Measurements from ENCODE around the gene GYS1. TPM values are rescaled to one million over a fixed set of nuclear protein-coding genes. Genes with fewer than 3 reads are reported as not detected.

The GYS1 gene
- total and polyA plus RNA-seq, 2 of the 8 experiments (the other 6 are each of a cell fraction or from before 2014, with no cell fraction given), result 30.0 to 38.7 TPM

GRCh38 chr19:48965806-48966540 is 27.1 kb downstream of the GYS1 start:
- Histone ChIP-seq H4K8ac (ENCODE audit: extremely low read depth, insufficient read depth, low read length) (peak overlapping the region; percentile 81; the same call in 1 of the 2 replicates), H3K18ac (ENCODE audit: extremely low read depth, low read length) (peak overlapping the region; percentile 95), H3K4me1 (replicated peaks in 1 of 4; ENCODE audit: control insufficient read depth in 3 of 4, insufficient read depth in 4 of 4, low read length in 3 of 4) (peaks cover 4 to 20% (median 13%) of the 10 kb centered on the region in 4 experiments), H3K4me2 (ENCODE audit: insufficient read depth in 1 of 2, low read depth in 2 of 2, low read length in 2 of 2) (peak overlapping the region; percentile 89 to 99), H4K5ac (ENCODE audit: insufficient read length, low read depth, low read length) (peak overlapping the region; percentile 31), H3K4me3 (ENCODE audit: extremely low read depth in 1 of 4, insufficient read depth in 2 of 4, low read depth in 3 of 4, low read length in 4 of 4) (peak overlapping the region; percentile 86 to 96 (median 92)), H2BK15ac (ENCODE audit: low read length) (no peak overlapping the region), H4K20me1 (replicated peaks in 1 of 2; ENCODE audit: control insufficient read depth in 1 of 2, insufficient read depth in 2 of 2, low read length in 2 of 2) (peaks cover 3 to 20% of the 10 kb centered on the region in 2 experiments), H2BK12ac (ENCODE audit: low read depth, low read length) (no peak overlapping the region), H3K9ac (replicated peaks in 1 of 4; ENCODE audit: extremely low read depth in 1 of 4, low read depth in 3 of 4, low read length in 3 of 4) (peak overlapping the region; percentile 75 to 87 (median 83)), H3K23ac (ENCODE audit: insufficient read length) (no peak overlapping the region), H3K56ac (replicated peaks; ENCODE audit: insufficient read length, low read depth, low read length) (no peak overlapping the region), H2BK120ac (replicated peaks; ENCODE audit: low read depth, low read length) (no peak overlapping the region), H3K14ac (ENCODE audit: insufficient read length) (no peak overlapping the region), H3K4ac (replicated peaks; ENCODE audit: insufficient read length, low read depth, low read length) (no peak overlapping the region), H2BK5ac (ENCODE audit: low read depth, low read length) (peak overlapping the region; percentile 81), H2AK5ac (ENCODE audit: low read depth, low read length) (peak overlapping the region; percentile 98), H3K79me2 (ENCODE audit: control insufficient read depth in 1 of 2, insufficient read depth in 2 of 2, low read length in 2 of 2) (peaks cover 0 to 13% of the 10 kb centered on the region in 2 experiments; a peak in 2 of 4 replicates), H3K27ac (ENCODE audit: low read depth, low read length) (peak overlapping the region; percentile 67), H2AFZ (ENCODE audit: low read length) (no peak overlapping the region), H2BK20ac (ENCODE audit: low read length) (no peak overlapping the region), H3K27me3 (replicated peaks in 1 of 4; ENCODE audit: control insufficient read depth in 3 of 4, extremely low read depth in 1 of 4, insufficient read depth in 3 of 4, low read length in 3 of 4) (no peaks in the 10 kb centered on the region), H3K79me1 (ENCODE audit: low read depth, low read length) (peaks cover 4% of the 10 kb centered on the region), H4K91ac (replicated peaks; ENCODE audit: insufficient read length, low read length) (no peak overlapping the region), H3K23me2 (ENCODE audit: low read depth, low read length) (peaks cover 17% of the 10 kb centered on the region; the same call in 1 of the 2 replicates), H3K36me3 (ENCODE audit: control insufficient read depth in 2 of 4, insufficient read depth in 4 of 4, low read length in 3 of 4) (peaks cover 2 to 32% (median 12%) of the 10 kb centered on the region in 4 experiments; a peak in 5 of 8 replicates), H3K9me3 (ENCODE audit: insufficient read depth in 2 of 2, low read depth in 1 of 2, low read length in 1 of 2) (no peaks in the 10 kb centered on the region)
- 20% methylated on average over 36 of the region's 36 CpGs; no CpG with 5 or more reads in 1 of the 2 experiments for whole genome bisulfite sequencing, 2 experiments (ENCODE audit: extremely low coverage in 1 of 2, insufficient coverage in 1 of 2, insufficient read length in 1 of 2, insufficient replicate concordance in 2 of 2, low coverage in 1 of 2, low lambda C conversion rate in 2 of 2, missing lambda C conversion rate in 1 of 2)
- DNase-seq (ENCODE audit: low read depth in 1 of 2, low spot score in 2 of 2) (peak in 1 of 2 experiments; percentile 89), FAIRE-seq (no peak)
- CTCF ChIA-PET (ENCODE audit: partially characterized antibody), result interaction anchor here (0.5 to 1.4 kb wide), 9 partner anchors 10 to 122 kb away, joined by 3 to 5 read pairs (median 3); no protein-coding TSS in a partner anchor
- POLR2A ChIA-PET (ENCODE audit: partially characterized antibody), result interaction anchor here (0.8 to 5.4 kb wide), 25 partner anchors 12 to 347 kb away, joined by 3 to 56 read pairs (median 5); partner anchors contain the start of genes BAX, DHDH, GYS1 and NUCB1
- no peak for TF ChIP-seq EGR1 (IDR thresholded peaks at IDR 0.05; ENCODE audit: borderline replicate concordance, low read depth, low read length)
- TF ChIP-seq, protein P1, sequence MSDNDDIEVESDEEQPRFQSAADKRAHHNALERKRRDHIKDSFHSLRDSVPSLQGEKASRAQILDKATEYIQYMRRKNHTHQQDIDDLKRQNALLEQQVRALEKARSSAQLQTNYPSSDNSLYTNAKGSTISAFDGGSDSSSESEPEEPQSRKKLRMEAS (IDR thresholded peaks at IDR 0.05), result peak; percentile 71; the same call in 1 of the 2 replicates
- no peak for TF ChIP-seq RFX5 (IDR thresholded peaks at IDR 0.05; ENCODE audit: borderline replicate concordance, low read depth, low read length)
- TF ChIP-seq KDM5A (IDR thresholded peaks at IDR 0.05; ENCODE audit: low read length), result no peak
- TF ChIP-seq RNF2 (IDR thresholded peaks at IDR 0.05; ENCODE audit: borderline replicate concordance, low read depth, low read length, missing control alignments, poor library complexity, severe bottlenecking), result no peak
- no peak for TF ChIP-seq SP2 (IDR thresholded peaks at IDR 0.05; ENCODE audit: low read length)
- TF ChIP-seq SIRT6 (IDR thresholded peaks at IDR 0.05; ENCODE audit: low read length), result no peak
- TF ChIP-seq SP4 (IDR thresholded peaks at IDR 0.05; ENCODE audit: low read length), result 0 out of 2 replicates have a peak, but pooled peaks have one; percentile 14
- no peak for TF ChIP-seq YY1 (IDR thresholded peaks at IDR 0.05; ENCODE audit: low read depth, low read length)
- TF ChIP-seq E2F6 (IDR thresholded peaks at IDR 0.05), result no peak
- no peak for TF ChIP-seq KDM1A (IDR thresholded peaks at IDR 0.05; ENCODE audit: borderline replicate concordance, low read length)

All from H1 (cell line).